K562 (cell line): ENCODE data around the gene HMGB2. TPM values are rescaled to one million over a fixed set of nuclear protein-coding genes. Genes with fewer than 3 reads are reported as not detected.
A peak's percentile ranks its signal among the peaks of the same experiment; 100 is the strongest.

ENCODE experiments used
- CCNT2 ChIP-seq: IDR thresholded peaks from 2 replicates; pipeline ENCODE4 v1.6.1; 2011; ENCODE audit warnings: borderline replicate concordance, low read depth, mild to moderate bottlenecking, moderate library complexity, mixed read lengths, low read length; ENCODE audit not compliant: insufficient read length; ENCODE audit errors: extremely low read depth
- CEBPZ ChIP-seq: fragments of 150-350 bp; IDR thresholded peaks from 2 replicates; pipeline ENCODE4 v1.6.1; 2014; ENCODE audit warnings: low read depth, mild to moderate bottlenecking, low read length, borderline replicate concordance
- CTBP1 ChIP-seq: fragments of 450-650 bp; IDR thresholded peaks from 2 replicates; pipeline ENCODE4 v1.6.1; 2016; ENCODE audit warnings: borderline replicate concordance
- CXXC5 ChIP-seq: fragments of 250-450 bp; sonication (Bioruptor Pico); IDR thresholded peaks from 2 replicates; pipeline ENCODE4 v1.8.0; 2022; ENCODE audit warnings: inconsistent platforms, mild to moderate bottlenecking, moderate library complexity
- NFIC ChIP-seq: fragments of 450-650 bp; IDR thresholded peaks from 2 replicates; pipeline ENCODE4 v1.6.1; 2017; ENCODE audit warnings: mild to moderate bottlenecking, inconsistent platforms
- ZNF24 ChIP-seq: fragments of 450-650 bp; IDR thresholded peaks from 2 replicates; pipeline ENCODE4 v1.6.1; 2016
- ZNF512 ChIP-seq: IDR thresholded peaks from 2 replicates; pipeline ENCODE4 v1.6.1; 2016; ENCODE audit warnings: missing genetic modification characterization, missing compliant biosample characterization
- polyA plus RNA-seq, 8 experiments: library from polyadenylated mRNA; depleted of rRNA in 4 of 8; stranded (reverse) in 5 of 8; unstranded in 3 of 8; fragments of >200 nt; fragmentation: Nextera tagmentation in 2 of 8; fragmentation: Illumina TruSeq in 1 of 8; extraction: Ambion mirVana in 2 of 8; extraction: Trizol in 1 of 8; gene quantifications; 2 replicates each; pipeline versions ENCODE4 v1.2.1 to v1.2.3, GENCODE V29; 2011 to 2014; ENCODE audit warnings: inconsistent platforms in 1 of 8, missing spikeins in 1 of 8
- total RNA-seq, 7 experiments: library from RNA; depleted of rRNA in 6 of 7; stranded (reverse); fragments of >200 nt in 6 of 7; fragmentation: Illumina TruSeq in 2 of 7; extraction: Trizol in 2 of 7; gene quantifications; 2 replicates each; pipeline versions ENCODE4 v1.2.1 to v1.2.3, GENCODE V29; 2011 to 2021; ENCODE audit warnings: low replicate concordance in 1 of 7

The HMGB2 gene
- total and polyA plus RNA-seq, 9 of the 15 experiments (the other 6 are each of a cell fraction or from before 2014, with no cell fraction given) = 309 to 822 (median 626) TPM

GRCh38 chr4:173289353-173289727 lies 44.8 kb downstream of the HMGB2 start (continued):
- TF ChIP-seq ZNF512 (tag) (no peak), NFIC (peak; percentile 44; the same call in 1 of the 2 replicates), CCNT2 (peak; percentile 54), CTBP1 (peak; percentile 62; the same call in 1 of the 2 replicates), CXXC5 (peak; percentile 62), CEBPZ (no peak), ZNF24 (peak; percentile 27; the same call in 1 of the 2 replicates)
- TF ChIP-seq, all 486 proteins: peak for 62
